ENCODE measurements around the gene PEX11G.
A peak's percentile ranks its signal among the peaks of the same experiment; 100 is the strongest.

The PEX11G gene

DNA sequence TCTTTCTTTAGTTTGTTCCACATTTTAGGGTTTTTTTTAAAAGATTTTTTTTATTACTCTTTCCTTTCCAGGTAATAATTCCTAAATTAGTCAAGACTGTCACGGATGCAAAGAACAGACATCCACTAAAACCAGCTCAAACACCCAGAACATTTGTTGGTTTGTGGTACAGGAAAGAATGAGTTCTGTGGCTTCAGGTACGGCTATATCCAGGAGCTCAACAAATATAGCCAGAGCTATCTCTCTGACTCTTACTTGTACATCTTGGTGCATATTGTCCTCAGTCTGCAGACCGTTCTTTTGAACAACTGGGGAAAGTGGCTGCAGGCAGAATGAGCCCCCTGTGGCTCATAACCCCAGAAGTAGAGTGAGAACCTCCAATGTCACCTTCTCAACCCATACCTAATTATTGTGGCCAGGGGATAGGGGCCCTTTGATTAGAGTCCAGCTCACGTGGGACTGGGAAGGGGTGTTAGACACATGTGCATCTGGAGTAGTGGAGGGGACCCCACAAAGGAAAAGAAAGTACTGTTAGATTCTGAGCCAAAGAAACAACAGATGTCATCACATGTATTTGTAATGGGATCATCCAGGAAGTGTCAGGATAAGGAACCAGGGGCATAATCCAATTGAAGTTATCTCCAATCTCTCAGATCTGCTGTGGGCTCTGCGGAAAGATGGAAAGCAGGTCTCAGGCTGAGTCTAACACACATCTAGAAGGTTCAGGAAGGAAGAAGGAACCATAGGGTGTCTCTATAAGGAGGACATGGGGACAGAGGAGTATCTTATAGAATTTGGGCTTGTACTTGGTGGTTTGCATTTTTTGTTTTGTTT, 25.2 kb upstream of the PEX11G start:
- TF ChIP-seq, protein P1, sequence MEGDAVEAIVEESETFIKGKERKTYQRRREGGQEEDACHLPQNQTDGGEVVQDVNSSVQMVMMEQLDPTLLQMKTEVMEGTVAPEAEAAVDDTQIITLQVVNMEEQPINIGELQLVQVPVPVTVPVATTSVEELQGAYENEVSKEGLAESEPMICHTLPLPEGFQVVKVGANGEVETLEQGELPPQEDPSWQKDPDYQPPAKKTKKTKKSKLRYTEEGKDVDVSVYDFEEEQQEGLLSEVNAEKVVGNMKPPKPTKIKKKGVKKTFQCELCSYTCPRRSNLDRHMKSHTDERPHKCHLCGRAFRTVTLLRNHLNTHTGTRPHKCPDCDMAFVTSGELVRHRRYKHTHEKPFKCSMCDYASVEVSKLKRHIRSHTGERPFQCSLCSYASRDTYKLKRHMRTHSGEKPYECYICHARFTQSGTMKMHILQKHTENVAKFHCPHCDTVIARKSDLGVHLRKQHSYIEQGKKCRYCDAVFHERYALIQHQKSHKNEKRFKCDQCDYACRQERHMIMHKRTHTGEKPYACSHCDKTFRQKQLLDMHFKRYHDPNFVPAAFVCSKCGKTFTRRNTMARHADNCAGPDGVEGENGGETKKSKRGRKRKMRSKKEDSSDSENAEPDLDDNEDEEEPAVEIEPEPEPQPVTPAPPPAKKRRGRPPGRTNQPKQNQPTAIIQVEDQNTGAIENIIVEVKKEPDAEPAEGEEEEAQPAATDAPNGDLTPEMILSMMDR (IDR thresholded peaks at IDR 0.05; ENCODE audit: low read depth, low read length), result no peak

DNA sequence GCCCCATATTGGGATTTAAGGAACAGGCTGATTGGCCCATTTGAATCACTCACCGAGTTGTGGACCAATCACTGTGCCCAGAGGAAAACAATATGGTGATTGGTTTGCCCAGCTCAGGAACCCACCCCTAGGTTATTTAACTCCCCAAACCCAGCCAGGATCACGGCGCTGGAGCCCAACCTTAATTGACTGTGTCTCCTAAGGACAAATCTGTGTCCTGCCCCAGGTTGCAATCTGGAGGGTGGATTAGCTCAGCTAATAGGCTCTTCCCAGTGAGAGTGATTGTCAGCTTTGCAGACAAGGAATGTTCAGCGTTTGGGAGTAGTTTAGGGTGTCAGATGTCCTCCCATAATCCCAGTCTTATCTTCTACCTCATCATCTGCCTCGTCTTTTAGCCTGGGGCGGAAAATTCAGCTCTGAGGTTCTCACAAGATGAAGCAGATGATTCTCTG, 23.6 kb upstream of the PEX11G start:
- DNase-seq (ENCODE audit: extremely low read depth, low read depth), result no peak
- TF ChIP-seq, protein P1 (IDR thresholded peaks at IDR 0.05; ENCODE audit: low read depth, low read length), result no peak

More for the DNA sequence above, 25.2 kb upstream of the PEX11G start:
- DNase-seq (ENCODE audit: extremely low read depth, low read depth), result no peak

DNA sequence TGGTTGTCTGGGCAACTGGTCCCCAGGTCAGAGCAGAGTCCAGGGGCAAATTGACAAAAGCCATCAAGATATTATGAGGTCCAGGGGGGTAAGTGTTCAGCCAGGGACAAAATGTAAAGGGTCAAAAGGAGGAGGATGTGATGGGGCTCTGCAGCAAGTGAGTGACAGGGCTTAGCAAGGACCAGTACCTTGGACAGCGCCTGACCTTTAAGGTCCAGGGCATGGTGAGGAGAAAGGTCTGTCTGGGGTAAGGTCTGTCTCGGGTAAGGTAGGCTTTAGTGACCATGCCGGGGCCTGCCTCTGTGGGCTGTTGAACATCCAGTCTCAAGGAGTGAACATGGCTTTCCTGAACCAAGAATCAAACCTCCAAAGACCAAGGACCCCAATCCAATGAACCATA, 20.8 kb upstream of the PEX11G start:
- DNase-seq (ENCODE audit: extremely low read depth, low read depth), result no peak
- TF ChIP-seq, protein P1 (IDR thresholded peaks at IDR 0.05; ENCODE audit: low read depth, low read length), result no peak

- TF ChIP-seq, protein P1 (IDR thresholded peaks at IDR 0.05; ENCODE audit: low read depth, low read length), result no peak
- DNase-seq (ENCODE audit: extremely low read depth, low read depth), result peak; percentile 40
Observed at GRCh38 chr19:7507884-7508283, 19.0 kb upstream of the PEX11G start.

DNA sequence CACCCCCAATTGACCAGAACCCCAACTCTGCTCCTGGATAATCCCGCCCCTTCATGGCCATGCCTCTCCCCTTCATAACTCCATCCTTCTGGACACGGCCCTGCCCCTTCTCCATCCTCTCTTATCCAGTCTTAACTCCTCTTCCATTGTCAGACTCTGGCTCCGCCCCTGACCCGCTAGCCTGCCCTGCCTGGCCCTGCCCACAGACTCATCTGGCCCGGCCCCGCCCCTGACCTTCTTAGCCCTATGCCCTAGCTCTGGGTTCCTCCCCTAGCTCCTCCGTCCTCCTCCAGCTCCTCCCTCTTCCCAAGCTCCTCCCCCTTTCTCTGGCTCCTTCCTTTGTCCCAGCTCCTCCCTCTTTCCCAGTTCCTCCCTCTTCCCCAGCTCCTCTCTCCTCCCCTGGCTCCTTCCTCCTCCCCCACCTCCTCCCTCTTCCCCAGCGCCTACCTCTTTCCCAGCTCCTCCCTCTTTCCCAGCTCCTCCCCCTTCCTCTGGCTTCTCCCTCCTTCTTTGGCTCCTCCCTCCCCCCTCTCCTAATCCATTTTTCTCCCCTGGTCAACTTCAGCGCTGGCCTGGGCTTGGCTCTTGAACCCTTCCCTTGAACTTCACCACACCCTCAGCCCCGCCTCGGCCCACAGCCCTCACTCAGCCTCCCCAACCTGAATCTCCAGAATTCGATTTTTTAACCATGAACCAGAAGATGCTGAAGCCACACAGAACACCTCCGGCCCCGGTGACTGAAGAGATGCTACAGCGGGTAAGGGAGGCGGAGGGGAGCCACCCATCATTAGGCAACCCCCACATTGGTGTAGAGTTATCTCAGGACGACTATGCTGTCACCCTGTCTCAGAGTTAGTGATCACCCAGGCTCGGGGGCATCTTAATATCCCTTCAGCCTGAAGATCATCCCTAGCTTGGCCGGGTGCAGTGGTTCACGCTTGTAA, 17.8 kb upstream of the PEX11G start:
- peak; percentile 32 for DNase-seq (ENCODE audit: extremely low read depth, low read depth)
- TF ChIP-seq, protein P1 (IDR thresholded peaks at IDR 0.05; ENCODE audit: low read depth, low read length), result no peak

DNA sequence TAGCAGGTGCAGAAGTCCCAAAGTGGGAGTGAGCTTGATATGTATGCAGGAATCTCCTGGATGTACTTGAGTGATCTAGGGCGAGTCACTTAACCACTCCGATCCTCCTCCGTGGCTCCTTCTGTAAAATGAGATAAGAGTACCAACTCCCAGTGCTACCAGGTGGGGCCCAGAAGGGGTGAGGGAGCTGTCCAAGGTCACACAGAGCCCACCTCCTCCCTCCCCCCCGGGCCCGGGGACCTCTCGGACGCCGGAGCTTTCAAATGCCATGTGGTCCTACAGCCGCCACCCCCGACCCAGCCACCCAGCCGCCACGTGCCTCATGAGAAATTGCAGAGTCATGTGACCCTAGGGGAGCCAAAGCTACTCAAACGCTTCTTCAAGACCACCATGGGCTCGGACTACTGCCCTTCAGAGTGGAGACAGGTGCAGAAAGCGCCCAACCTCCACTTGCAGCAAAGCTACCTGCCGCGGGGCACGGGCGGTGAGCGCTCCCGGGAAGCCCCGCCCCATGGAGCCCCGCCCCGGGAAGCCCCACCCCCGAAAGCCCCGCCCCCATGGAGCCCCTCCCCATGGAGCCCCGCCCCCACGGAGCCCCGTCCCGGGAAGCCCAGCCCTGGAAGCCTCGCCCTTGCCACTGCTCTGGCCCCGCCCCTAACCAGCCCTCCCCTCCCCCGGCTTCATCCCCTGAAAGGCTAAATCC, 17.0 kb upstream of the PEX11G start:
- TF ChIP-seq, protein P1 (IDR thresholded peaks at IDR 0.05; ENCODE audit: low read depth, low read length), result no peak
- DNase-seq (ENCODE audit: extremely low read depth, low read depth), result no peak
